GM12872 (cell line): ENCODE results near the gene KRT39.

Experiments used
- TF ChIP-seq, protein P1 (sequence below): IDR thresholded peaks from 3 replicates; pipeline ENCODE4 v1.5.1; 2011; ENCODE audit warnings: low read depth, mild to moderate bottlenecking, low read length, moderate library complexity; ENCODE audit not compliant: insufficient read depth

Gene KRT39

GRCh38 chr17:40914075-40914855, 52.5 kb downstream of the KRT39 start:
- TF ChIP-seq, protein P1, sequence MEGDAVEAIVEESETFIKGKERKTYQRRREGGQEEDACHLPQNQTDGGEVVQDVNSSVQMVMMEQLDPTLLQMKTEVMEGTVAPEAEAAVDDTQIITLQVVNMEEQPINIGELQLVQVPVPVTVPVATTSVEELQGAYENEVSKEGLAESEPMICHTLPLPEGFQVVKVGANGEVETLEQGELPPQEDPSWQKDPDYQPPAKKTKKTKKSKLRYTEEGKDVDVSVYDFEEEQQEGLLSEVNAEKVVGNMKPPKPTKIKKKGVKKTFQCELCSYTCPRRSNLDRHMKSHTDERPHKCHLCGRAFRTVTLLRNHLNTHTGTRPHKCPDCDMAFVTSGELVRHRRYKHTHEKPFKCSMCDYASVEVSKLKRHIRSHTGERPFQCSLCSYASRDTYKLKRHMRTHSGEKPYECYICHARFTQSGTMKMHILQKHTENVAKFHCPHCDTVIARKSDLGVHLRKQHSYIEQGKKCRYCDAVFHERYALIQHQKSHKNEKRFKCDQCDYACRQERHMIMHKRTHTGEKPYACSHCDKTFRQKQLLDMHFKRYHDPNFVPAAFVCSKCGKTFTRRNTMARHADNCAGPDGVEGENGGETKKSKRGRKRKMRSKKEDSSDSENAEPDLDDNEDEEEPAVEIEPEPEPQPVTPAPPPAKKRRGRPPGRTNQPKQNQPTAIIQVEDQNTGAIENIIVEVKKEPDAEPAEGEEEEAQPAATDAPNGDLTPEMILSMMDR, result no peak

DNA sequence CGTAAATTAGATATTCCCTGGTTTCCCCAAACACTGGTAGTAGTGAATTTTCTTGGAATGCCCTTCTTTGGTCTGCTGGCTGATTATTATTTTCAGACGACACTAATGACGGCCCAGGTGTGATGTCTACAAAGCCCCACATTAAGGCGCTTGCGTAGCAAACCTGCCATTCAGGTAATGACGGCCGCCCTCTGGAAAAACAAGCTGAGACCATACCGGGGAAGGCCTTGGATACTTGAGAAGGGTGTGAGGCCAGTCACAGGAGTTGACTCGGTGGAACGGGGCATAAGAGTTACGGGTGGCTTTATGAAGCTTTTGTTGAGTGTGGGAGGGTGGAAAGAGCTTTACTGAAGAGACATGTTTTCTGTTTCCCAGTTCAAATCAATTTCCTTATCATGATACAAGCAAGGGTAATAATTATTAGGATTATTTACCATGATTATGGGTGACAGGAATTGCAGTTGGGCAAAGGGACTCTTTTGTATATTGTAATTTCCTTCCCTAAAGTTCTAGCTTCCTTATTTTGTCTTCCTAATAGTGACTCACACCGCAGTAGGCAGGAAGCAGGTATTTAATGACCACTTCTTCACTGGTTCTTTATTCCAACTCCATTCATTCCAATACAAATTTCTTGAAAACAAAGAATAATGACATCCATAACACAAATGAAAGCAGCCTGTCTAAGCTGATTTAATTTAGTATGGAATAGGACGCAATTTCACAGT, 54.1 kb downstream of the KRT39 start:
- TF ChIP-seq, protein P1, result no peak

DNA sequence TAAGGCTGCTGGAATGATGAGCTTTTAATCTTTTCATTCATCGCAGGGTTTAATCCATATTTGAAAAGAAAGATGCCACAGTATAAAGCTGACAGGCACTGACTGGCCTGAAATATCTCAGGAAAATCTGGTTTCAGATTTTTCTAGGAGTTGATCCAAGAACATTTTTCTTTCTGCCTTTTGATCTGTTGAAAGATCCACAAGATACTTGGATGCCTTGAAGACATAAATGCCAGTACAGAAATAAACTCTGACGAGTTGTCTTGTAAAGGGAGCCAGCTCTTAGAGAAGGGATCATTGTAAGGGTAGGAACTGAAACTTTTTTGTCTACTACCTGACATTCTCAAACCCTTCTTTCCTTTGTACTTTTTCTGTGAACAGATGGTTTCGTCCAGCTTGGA, 56.3 kb downstream of the KRT39 start:
- TF ChIP-seq, protein P1, result no peak

- TF ChIP-seq, protein P1, result no peak
These were observed 57.0 kb downstream of the KRT39 start for GRCh38 chr17:40909755-40910154.

GRCh38 chr17:40909351-40909750, 57.4 kb downstream of the KRT39 start:
- TF ChIP-seq, protein P1, result peak; percentile 70
